ENCODE results near the gene PKMYT1. TPM values are rescaled to one million over a fixed set of nuclear protein-coding genes. Genes with fewer than 3 reads are reported as not detected.

PKMYT1 gene
- polyA plus RNA-seq, 1 donor, result 22.0 TPM

DNA sequence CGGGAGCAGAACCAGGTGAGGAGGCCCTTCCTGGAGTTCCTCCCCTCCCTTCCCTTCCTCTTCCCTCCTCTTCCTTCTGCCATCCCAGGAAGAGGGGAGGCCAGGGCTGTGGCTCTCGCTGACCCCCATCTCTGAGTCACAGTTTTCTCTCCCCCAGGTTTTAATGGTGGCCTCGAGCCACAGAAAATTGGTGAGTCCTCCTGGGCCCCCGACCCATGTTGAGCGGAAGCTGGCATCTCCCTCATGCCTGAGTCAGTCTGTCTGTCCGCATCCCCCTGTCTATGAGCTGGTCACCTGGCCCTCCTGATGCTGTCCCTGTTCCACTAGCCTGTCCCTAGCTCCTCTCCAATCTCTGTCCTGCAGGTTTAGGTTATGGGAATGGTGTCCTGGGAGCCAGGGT lies 19.7 kb upstream of the PKMYT1 start:
- DNase-seq, result no peak

DNA sequence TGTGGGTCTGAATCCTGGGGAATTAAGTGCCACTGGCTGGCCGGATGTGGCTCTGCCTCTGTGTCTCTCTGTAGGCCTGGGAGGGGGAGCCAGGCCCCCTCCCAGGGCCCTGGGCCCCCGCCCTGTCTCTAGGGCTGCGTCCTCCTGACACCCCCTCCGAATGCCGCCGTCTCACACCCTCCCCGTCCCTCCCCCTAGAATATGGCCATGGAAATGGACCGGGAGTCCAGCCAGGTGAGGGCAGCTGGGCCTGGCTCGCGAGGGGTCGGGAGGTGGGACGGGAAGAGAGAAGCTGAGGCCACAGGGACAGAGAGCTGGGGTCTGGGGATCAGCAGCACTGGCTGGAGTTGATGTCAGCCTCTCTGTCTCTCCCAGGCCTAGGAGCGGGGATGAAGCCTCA lies 16.1 kb upstream of the PKMYT1 start:
- no peak for DNase-seq

DNA sequence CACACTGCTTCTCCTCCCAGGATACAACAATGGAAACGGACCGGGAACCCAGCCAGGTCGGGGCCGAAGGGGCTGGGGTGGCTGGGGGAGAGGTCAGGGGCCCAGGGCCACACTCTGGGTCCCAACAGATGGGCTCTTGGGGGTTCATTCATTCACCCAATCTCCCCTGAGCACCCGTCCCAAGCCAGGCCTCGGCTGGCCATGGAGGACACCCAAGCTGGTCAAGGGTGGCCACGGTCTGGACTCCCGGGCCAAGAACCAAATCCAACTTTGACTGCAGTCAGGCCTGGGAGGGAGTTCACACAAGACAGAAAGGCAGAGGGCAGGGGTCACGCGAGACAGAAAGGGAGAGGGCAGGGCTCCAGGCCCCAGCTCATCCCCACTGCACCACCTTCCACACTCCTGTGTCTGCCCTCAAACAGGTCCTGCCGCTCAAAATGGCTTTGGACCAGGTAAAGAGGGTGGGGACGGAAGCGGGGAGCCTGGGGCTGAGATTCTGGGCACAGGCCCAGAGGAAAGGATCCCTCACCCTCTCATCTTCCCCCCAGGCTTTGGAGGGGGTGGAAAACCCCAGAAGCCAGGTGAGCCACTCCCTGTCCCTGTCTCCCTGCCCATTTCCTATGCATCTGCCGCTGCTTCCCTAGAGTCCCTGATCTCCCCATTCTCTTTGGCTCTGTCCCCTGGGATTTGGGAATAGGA lies 12.3 kb upstream of the PKMYT1 start:
- DNase-seq, result no peak

DNA sequence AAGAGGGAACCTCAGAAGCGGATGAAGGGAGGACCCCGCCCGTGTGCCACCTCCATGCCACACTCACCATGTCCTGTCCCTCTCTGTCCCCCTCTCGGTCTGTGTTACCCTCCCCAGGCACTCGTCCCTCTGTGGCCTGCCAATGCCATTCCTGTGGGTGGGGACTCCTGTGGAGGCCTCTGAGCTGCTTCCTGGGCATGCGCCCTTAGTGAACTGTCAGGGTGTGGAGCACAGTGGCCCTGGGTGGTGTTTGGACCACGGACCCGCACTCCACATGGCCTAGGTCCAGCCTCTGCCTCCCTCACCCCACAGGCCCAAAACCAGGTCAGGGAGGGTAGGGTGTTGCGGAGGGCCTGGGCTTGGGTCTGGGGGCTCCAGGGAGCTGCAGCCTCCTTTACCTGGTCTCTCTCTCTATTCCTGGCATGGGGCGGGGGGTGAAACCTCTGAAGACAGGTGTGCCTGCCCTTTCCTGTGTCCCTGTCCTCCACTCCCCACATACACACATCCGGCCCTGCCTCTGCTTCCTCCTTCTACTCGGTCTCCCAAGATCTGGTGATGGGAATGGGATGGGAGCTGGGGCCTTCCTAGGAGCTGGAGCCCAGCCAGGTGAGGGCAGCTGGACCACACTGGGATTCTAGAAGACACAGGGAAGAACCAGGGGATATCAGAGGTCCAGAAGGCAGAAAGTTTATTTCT lies 11.5 kb upstream of the PKMYT1 start:
- no peak for DNase-seq

DNA sequence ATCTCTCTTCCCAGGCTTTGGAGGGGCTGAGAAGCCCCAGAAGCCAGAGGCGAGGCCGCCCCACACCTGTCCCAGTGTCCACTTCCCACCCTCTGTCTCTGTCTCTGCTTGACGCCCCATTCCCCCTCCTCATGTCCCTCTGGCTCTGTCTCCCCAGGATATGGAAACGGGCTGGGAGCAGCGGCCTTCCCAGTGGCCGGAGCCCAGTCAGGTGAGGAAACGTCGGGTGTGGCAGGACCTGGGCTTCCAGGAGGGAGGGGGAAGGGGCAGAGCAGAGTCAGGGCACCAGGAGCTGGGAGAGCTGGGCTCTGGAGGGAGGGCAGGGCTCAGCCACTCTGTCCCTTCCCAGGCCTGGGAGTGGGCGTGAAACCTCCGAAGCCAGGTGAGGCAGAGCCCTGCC lies 10.6 kb upstream of the PKMYT1 start:
- no peak for DNase-seq

DNA sequence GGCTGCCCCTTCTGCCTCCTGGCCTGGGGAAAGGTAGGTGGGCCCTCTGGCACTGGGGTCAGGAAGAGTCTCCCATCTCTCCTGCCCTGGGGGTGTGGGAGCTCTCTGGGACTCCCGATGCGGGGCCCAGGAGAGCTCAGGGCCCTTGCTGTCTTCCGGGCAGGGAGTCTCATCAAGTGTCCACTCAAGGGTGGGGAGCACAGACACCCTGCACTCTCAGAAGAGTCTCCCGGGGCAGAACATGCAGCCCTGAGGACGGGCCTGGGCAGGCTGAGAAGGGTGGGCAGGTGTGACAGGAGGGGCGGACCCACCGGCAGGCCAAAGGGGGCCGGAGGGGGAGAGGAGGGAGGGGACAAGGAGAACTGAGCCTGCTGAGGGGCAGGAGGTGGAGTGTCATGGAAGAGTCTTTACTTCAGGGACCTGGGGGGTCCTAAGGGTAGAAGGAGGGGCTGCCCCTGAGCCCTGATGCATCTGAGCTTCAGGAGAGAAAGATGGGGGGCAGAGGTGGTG lies 8.4 kb upstream of the PKMYT1 start:
- DNase-seq, result no peak

DNA sequence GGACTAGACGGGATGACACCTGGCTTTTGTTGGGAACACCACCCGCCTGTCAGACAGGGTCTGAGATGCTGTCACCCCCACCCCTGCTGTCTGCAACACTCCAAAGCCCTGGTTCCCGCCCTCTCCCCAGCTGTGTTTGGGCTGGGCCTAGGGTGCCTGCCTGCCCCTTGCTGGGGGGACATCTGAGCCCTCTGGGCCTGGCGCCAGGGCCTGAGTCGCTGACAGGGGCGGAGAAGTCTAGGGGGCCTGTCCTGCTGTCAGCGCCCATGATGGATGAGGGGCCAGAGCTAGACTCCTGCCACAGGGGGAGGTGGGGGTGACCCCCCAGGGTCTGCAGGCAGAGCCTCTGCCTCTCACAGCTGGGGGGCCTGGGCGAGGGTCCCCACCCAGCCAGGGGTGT lies 7.6 kb upstream of the PKMYT1 start:
- DNase-seq, result no peak

DNA sequence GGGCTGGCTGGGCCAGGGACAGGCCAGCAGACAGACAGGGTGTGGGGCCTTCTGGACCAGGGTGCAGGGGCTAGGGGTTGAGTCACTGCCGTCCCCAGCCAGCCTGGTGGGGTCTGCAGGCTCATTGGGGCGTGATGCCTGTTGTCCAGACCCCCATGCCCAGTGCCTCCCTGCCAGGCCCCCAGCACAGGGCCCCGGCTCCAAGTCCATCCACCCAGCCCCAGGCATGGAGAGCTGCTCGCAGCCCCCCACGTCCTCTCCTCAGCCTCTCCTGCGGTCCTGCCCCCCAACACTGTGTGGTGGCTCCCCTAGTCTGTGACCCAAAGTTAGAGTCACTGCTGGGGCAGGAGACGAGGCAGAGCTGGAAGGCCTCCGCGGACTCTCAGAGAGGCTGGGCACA lies 7.0 kb upstream of the PKMYT1 start:
- DNase-seq, result no peak

DNA sequence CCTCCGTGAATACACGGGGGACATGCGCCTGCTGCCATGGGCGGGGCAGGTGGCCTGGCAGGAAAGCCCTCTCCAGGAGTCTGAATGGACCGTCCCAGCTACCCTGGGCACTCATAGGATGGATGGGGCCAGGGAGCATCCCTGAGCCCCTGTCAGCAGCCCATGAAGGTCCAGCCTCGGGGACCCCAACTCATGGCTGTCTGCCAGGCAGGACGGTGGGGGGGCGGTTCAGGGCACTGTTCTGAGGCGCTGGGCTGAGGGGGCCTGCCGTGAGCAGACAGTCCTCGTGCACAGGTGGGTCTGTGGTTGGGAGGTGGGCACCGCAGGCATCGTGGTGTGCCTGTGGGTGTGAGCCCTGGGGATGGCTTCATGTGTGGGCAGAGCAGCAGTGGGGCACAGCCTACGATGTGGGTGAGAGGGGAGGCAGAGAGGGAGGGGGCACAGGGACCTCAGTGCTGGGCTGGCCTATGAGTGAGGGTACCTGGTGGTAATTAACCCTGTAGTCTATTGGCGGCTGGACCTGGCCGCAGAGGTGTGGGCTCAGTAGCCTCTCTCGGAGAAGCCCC lies 6.5 kb upstream of the PKMYT1 start:
- no peak for DNase-seq

DNA sequence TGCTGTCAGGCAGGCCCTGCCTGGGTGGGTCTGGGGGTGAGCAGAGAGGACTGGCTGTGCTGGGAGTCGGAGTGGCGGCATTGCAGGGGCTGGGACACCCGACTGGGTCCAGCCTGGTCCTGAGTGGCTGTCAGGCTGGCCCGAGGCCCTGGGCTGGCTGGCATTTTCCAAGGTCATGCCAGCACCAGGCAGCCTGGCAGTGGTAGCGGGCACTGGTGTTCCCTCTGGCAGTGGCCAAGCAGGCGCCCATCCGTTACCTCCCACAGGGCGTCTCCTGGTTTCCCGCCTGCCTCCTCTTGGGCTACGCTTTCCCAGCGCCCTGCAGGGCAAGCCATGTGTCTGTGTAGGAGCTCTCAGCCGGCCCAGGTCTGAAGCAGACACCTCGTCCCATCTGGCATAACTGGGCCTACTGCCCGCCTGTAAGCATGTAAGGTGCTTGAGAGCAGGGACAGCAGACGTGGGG lies 5.7 kb upstream of the PKMYT1 start:
- DNase-seq, result no peak

DNA sequence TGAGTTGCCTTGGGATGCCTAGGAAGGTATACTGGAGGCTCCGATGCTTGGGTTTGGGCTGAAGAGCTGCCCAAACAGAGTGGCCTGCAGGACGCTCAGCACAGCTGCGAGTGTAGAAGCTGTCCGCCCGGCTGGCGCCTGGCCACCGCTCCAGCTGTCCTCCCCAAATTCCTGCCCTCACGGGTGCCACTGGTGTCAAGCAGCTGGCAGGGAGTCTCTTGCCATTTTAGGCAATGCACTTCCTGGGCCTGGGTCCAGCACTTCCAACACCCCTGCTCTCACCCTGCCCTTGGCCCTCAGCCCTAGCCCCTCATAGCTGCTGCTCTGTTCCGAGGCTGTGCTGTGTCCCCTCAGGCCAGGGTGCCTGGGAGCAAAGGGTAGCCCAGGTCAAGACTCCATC lies 5.2 kb upstream of the PKMYT1 start:
- DNase-seq, result no peak

DNA sequence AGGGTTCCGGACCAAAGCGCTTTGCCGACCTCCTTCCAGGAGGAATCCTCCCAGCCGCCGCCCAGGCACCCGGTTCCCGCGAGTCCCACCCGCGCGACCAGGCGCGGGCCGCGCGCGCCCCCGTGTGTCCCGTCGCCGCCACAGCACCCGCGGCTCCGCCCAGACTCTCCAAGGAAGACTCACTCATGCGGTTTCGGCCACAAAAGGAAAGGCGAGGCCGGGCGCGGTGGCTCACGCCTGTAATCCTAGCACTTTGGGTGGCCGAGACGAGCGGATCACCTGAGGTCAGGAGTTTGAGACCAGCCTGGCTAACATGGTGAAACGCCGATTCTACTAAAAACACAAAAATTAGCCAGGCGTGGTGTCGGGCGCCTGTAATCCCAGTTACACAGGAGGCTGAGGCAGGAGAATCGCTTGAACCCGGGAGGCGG lies 3.5 kb upstream of the PKMYT1 start:
- DNase-seq, result peak; percentile 78

DNA sequence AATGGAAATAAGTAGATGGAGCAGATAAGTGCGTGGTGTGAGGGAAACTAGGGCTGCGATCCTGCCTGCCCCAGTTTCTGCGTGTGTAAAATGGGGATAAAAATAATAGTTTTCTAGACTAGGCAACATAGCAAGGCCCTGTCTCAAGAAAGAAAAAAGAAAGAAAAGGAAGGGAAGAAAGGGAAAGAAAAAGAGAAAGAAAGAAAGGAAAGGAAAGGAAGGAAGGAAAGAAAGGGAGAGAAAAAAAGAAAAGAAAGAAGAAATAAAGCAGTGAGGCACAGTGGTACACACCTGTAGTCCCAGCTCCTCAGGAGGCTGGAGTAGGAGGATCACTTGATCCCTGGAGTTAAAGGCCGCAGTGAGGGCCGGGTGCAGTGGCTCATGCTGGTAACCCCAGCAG lies 2.2 kb upstream of the PKMYT1 start:
- DNase-seq, result no peak

DNA sequence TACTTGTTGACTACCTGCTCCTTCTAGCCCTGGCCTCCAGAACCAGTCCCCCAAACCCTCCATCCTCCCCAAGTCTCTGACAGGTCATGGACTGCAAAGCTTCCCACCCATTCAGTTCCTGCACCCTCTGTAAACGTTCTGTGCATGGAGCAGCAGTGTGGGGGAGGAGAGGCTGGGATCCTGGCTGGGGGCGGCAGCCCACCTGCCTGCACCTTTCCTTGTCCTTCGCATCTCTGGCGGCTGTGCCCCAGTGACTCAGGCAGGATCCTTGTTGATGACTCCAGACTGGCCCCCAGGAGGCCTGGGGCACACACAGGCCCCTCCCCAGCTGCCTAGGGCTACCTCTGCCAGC lies 1.6 kb upstream of the PKMYT1 start:
- DNase-seq, result no peak

DNA sequence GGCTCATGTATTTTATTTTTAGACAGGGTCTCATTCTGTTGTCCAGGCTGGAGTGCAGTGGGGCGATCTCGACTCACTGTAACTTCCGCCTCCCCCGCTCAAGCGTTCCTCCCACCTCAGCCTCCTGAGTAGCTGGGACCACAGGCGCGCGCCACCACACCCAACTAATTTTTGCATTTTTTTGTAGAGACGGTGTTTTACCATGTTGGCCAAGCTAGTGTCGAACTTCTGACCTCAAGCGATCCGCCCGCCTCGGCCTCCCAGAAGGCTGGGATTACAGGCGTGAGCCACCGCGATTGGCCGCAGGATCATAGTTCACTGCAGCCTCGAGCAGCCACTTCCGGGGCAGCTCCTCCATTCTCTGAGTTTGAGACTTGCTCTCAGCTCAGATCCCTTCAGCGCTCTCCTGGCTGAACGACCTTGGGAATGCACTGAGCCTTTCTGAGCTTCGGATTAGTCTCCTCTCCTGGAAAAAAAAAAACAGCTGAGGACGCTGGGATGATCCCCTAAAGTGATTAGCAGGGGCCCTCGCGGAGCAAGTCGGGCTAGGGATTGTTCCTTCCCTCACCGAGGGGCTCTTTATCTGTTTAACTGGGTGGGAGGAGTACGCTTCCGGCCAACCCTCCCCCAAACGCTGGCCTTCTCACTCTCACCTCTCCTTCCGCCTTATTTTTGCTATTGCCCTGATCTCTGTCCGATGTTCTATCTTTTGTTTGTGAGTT lies 1.1 kb upstream of the PKMYT1 start:
- no peak for DNase-seq

DNA sequence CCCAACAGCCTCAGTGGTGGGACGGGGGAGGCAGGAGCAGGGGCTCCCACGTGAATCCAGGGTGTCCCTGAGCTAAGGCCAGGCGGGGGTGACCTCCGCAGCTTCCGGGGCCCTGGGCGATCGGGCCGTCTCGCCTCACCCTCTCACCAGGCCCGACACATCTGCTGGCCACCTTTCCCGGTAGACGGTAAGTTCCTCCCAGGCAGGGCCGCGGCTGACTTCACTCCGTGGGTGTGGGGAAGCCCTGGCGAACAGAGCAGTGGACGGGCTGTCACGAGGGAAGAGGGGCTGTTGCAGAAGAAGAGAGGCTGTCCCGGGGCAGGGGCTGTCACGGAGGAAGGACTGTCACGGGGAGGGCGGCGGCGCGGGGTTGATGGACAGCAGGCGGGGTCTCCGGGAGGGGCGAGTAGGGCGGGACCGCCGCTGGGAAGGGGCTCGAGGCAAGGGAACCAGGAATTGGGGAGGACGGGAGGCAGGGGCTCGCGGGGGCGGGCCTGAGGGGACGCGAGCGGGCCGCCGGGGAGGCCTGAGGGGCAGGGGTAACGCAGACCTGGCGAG lies 498 bp downstream of the PKMYT1 start:
- DNase-seq, result no peak

DNA sequence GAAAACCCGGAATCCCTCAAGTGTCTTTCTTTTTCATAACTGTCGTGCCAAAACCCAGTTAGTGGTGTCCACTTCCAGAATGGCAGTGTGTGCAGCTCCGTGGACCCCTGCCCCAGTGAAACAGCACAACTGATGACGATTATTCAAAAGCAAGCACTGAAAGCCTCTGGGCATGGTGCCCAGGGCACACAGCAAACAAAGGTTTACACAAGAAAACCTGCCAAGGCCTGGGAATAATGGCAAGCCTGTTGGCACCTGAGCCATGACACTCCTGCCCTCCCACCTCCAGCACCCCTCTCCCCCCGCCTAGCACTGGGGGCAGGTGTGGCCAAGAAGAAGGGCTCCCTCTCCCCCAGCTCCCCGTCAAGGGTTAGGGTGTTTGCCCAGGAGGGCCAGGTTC lies 2.8 kb downstream of the PKMYT1 start:
- no peak for DNase-seq

DNA sequence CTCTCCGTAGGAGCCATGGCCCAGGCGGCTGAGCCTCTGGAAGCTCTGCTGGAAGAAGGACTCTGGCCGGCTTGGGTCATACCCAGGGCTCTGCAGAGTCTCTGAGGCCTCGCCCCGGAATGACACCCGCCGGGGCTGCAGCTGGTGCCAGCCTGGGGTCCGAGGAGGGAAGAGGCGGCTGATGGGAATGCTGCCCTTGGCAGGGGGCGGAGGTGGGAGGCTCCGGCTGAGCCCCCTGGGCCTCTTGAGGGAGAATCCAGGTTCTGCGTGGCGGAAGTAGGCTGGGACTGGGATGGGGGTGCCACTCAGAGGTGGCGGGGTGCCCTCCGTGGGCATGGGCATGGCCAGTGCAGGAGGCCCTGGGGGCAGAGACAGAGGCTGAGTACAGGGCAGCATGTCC lies 3.6 kb downstream of the PKMYT1 start:
- DNase-seq, result no peak

DNA sequence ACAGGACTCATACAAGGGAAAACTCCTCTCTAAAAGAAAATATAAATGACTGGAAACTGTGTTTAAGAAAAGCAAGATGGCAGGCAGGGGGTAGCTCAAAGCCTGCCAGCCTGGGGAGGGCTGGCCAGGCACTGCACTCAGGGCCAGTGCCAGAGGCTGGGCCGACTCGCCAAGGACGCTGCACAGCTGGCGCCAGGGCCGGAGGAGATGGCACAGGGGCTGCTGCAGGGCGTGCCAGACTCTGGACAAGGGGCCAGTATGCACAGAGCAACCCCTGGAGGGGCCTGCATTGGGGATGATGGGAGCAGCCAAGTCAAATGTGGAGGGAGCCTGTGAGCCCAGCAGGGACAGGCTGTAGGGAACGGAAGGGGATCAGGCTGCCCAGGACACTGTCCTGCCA lies 4.0 kb downstream of the PKMYT1 start:
- DNase-seq, result no peak

DNA sequence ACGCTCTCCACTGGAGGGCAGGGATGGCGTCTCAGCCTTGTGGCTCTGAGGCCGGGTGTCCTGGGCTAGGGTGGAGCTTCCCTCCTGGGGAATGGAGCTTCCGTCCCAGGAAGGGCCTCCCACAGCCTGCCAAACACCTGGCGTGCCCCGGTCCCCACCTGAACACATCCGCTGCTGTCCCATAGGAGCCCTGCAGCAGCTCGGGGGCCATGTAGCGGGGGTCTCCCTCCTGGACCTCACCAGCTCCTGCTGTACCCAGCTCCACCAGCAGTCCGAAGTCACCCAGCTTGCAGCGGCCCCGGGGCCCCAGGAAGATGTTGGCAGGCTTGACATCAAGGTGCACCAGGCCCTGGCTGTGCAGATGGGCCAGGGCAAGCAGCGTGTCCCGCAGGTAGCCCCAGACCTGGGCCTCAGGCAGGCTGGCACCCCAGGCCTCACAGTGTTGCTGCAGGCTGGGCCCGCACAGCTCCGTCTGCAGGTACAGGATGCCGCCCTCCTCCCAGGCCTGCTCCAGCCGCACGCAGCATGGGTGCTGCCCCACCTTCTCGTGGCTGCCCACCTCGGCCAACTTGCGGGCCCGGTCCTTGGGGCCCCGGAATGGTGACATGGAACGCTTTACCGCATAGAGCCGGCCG lies 5.0 kb downstream of the PKMYT1 start:
- no peak for DNase-seq

DNA sequence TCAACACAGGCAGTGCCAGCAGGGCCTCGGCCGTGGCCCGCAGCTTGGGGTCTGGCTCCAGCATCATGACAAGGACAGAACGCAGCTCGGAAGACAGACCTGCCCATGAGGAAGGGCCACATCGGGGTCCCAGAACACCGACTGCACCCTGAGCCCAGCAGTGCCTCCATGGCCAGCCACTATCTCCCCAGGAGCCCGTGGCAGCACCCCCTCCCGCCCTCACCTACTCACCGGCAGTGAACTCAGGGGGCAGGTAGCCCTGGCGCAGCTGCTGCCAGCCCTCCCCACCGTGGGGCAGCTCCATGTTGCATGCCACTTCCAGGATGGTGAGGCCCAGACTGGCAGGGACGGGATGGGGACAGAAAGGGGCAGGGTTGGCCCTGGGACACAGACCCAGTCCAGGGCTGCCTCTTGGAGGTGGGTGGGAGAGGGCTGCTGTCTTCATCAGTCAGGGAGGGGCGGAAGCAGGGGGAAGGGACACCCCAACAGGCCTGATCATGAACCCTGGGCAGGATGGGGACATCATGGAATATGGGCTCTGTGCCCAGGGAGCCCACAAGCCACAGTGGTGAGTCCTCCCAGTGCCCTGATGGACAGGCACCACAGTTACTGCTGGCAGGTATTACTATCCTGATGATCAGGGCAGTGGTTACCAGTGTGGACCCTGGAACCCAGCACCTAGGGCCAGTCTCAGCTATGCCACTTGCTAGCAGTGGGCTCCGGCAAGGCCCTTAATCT lies 5.8 kb downstream of the PKMYT1 start:
- no peak for DNase-seq

Data from left kidney (tissue), 2 donors.